ENCODE data around the gene CYS1. TPM values are rescaled to one million over a fixed set of nuclear protein-coding genes. Genes with fewer than 3 reads are reported as not detected.

The CYS1 gene
- total RNA-seq, 2 experiments from 2014 or later: 0.07 TPM; not detected in 1

DNA sequence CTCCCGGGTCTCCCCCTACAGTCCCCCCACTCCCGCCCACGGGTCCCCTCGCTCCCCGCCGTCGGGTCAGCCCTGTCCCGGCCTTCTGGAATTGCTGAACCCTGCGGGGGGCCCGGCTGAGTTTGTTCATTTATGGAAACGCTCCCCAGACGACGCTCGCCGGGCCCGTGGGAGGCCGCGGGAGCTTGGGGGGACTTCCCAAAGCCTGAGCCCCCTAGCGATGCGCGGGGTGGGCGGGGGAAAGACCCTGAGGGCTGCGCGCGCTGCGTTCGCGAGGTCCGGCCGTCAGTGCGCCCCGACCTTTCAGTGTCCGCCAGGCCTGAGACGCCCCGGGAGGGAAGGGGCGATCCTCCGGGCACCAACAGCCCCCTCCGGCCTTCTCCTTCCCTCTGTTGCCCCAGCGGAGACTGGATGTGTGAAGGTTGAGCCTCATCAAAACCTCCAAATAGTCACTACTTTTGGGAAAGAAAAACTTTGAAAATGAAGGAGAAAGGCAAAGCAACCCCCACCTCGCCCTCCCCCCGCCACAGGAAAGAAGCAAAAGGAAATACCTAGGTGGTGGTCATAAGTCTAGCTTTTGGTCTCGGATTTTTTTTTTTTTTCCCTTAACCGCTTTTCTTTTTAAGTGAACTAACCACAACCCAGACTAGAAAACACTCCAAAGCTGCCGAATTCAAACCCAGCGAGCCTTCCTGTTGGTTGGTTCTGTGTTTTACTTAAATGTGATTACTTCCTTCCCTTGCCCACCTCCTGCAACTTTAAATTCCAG is 509 bp upstream of the CYS1 start:
- H3K27me3 Mint-ChIP-seq: peaks cover 76% of the 10 kb centered on the region
- CTCF ChIA-PET: interaction anchor here (0.7 to 1.8 kb wide), 2 partner anchors 8 to 64 kb away, joined by 3 to 9 read pairs; no protein-coding TSS in a partner anchor
- no peaks in the 10 kb centered on the region for H3K9me3 Mint-ChIP-seq
- intact Hi-C loops (cut with micrococcal nuclease): no loop called here
- no peak overlapping the region for H3K27ac Mint-ChIP-seq
- peak overlapping the region; percentile 49 for H3K4me3 Mint-ChIP-seq
- POLR2A ChIA-PET: no interaction called here
- no peaks in the 10 kb centered on the region for H3K36me3 Mint-ChIP-seq
- DNase-seq: peak; percentile 35
- H3K4me1 Mint-ChIP-seq (ENCODE audit: low read depth): peaks cover 16% of the 10 kb centered on the region

DNA sequence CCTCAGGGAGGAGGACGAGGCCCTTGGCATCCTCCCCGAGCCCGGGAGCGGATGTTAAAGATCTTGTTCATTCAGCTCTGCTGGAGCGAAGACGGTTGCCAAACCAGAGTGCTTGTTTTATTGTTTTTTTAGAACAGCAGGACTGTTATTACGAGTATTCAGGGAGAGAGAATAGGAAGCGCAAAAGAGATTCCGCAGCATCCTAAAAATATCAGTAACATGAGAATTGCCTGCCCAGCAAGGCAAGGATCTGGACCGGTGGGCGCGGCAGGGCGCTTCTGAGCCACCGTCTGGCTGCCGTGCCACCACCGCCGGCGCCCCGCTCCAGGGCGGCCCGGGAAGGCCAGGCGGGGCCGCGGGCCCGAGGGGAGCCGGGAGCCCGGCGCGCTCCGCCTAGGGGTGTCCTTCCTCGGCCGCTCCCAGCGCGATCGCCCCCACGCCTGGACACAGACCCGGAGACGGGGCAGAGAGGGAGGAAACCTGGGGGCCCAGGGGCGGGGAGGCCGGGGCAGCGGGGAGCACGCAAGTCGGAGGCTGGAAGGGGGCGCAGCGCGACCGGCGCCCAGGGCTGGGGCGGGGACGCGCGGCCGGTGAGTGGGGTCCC is 843 bp downstream of the CYS1 start:
- H3K9me3 Mint-ChIP-seq: no peaks in the 10 kb centered on the region
- peak overlapping the region; percentile 60 for H3K4me3 Mint-ChIP-seq
- CTCF ChIA-PET: interaction anchor here (0.8 to 1.6 kb wide), 6 partner anchors 12 to 356 kb away, joined by 3 to 13 read pairs (median 5); no protein-coding TSS in a partner anchor
- no peaks in the 10 kb centered on the region for H3K36me3 Mint-ChIP-seq
- POLR2A ChIA-PET: no interaction called here
- no peak overlapping the region for H3K27ac Mint-ChIP-seq
- DNase-seq: no peak
- H3K27me3 Mint-ChIP-seq: peaks cover 71% of the 10 kb centered on the region
- H3K4me1 Mint-ChIP-seq (ENCODE audit: low read depth): peaks cover 14% of the 10 kb centered on the region
- intact Hi-C loops (cut with micrococcal nuclease): no loop called here

DNA sequence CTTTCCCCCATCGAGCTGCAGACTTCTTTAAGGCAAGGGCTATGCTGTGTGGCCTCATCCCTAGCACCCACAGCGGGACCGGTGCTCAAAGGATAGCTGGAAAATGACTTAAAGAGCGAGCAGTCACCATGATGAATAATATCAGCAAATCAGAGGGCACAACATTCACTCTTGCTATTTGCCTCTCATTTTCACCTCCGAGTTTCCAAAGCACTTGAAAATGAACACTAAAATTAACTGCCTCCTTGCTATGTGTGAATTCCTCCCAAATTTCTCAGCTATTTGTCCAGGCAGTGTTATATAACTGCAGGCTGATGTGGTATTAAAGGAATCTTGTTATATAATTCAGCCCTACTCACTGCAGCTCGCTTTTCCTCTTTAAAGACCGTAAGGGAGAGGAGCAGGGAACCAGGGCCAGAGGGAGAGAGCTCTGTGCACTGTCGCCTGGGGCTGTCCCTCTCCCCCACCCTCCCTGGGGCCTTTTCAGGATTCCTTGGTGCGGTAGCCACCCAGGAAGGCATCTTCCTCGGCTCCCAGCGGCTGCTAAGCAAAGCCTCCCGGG is 1.4 kb downstream of the CYS1 start:
- Mint-ChIP-seq H3K4me1 (ENCODE audit: low read depth) (peaks cover 13% of the 10 kb centered on the region), H3K36me3 (no peaks in the 10 kb centered on the region), H3K27me3 (peaks cover 72% of the 10 kb centered on the region), H3K4me3 (peak overlapping the region; percentile 2), H3K9me3 (no peaks in the 10 kb centered on the region), H3K27ac (no peak overlapping the region)
- POLR2A ChIA-PET: no interaction called here
- CTCF ChIA-PET: interaction anchor here (0.7 to 1.6 kb wide), 7 partner anchors 13 to 357 kb away, joined by 3 to 13 read pairs (median 4); no protein-coding TSS in a partner anchor
- DNase-seq: no peak
- intact Hi-C loops (cut with micrococcal nuclease): no loop called here

DNA sequence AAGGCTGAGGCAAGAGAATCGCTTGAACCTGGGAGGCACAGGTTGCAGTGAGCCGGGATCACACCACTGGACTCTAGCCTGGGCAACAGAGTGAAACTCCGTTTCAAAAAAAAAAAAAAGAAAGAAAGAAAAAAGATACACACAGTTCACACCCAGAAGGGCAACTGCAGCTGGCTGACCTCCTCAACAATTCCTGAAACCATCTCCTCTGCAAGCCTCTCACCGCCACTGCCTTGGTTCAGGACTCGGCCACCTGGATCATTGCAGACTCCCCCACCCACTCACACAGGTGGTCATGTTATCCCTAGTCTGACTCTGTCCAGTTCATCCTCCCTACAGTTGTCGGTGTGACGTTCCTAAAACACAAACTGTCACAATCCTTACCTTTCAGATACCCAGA is 2.2 kb downstream of the CYS1 start:
- no peaks in the 10 kb centered on the region for H3K36me3 Mint-ChIP-seq
- intact Hi-C loops (cut with micrococcal nuclease): no loop called here
- no peak for DNase-seq
- POLR2A ChIA-PET: no interaction called here
- H3K9me3 Mint-ChIP-seq: no peaks in the 10 kb centered on the region
- no peak overlapping the region for H3K27ac Mint-ChIP-seq
- peaks cover 67% of the 10 kb centered on the region for H3K27me3 Mint-ChIP-seq
- peaks cover 10% of the 10 kb centered on the region for H3K4me1 Mint-ChIP-seq (ENCODE audit: low read depth)
- CTCF ChIA-PET: interaction anchor here (0.8 to 3.7 kb wide), 2 partner anchors 19 to 330 kb away, joined by 3 to 26 read pairs; no protein-coding TSS in a partner anchor
- H3K4me3 Mint-ChIP-seq: no peak overlapping the region

DNA sequence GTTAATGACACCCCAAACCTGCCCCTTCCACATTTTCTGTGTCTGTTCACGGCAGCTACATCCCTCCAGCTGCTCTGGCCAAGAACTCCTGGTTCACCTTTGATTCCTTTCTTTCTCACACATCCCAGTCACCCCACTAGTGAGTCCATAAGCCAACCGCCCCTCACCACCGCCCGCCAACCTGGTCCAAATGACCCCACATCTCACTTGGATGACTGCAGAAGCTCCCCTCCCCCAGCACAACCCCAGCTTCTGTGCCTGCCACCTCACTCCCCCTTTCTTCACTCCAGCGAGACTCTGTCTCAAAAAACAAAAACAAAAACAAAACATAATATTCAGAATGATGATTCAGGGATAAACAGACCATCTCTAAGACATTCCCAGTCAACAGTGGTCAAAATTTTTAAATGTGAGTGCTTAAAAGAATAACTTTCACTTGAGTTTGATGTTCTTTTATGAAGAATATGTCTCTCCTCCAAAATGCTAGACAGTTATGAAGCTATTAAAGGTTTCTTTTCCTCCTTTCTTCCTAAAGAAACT is 3.2 kb downstream of the CYS1 start:
- DNase-seq: no peak
- Mint-ChIP-seq H3K27me3 (peaks cover 62% of the 10 kb centered on the region), H3K36me3 (no peaks in the 10 kb centered on the region), H3K9me3 (no peaks in the 10 kb centered on the region), H3K4me1 (ENCODE audit: low read depth) (peaks cover 13% of the 10 kb centered on the region), H3K4me3 (no peak overlapping the region), H3K27ac (no peak overlapping the region)
- ChIA-PET CTCF (interaction anchor here (0.9 to 3.7 kb wide), 5 partner anchors 20 to 358 kb away, joined by 3 to 26 read pairs (median 6); no protein-coding TSS in a partner anchor), POLR2A (no interaction called here)
- intact Hi-C loops (cut with micrococcal nuclease): no loop called here

DNA sequence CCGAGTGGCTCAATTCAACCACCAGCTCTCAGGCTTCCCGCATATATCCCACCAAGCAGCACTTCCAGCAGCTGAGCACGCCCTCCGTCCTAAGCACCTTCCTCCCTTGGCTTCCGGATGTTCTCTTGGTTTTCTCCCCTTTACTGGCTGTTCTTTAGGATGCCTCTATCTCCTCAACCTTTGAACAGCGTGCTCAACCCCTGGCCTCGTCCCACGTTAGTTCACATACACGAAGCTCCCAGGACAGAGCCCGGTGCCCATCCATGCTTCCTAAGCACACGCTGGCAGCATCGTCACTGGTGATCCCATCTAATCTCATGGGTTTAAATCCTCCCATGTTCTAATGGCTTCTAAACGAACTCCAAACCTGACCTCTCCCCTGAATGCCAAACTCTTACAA is 3.7 kb downstream of the CYS1 start:
- no peak for DNase-seq
- Mint-ChIP-seq H3K27ac (no peak overlapping the region), H3K4me3 (no peak overlapping the region), H3K9me3 (no peaks in the 10 kb centered on the region), H3K4me1 (ENCODE audit: low read depth) (peaks cover 13% of the 10 kb centered on the region), H3K36me3 (no peaks in the 10 kb centered on the region), H3K27me3 (peaks cover 58% of the 10 kb centered on the region)
- ChIA-PET POLR2A (no interaction called here), CTCF (interaction anchor here (0.8 to 3.7 kb wide), 6 partner anchors 9 to 359 kb away, joined by 3 to 26 read pairs (median 4); no protein-coding TSS in a partner anchor)
- intact Hi-C loops (cut with micrococcal nuclease): no loop called here

DNA sequence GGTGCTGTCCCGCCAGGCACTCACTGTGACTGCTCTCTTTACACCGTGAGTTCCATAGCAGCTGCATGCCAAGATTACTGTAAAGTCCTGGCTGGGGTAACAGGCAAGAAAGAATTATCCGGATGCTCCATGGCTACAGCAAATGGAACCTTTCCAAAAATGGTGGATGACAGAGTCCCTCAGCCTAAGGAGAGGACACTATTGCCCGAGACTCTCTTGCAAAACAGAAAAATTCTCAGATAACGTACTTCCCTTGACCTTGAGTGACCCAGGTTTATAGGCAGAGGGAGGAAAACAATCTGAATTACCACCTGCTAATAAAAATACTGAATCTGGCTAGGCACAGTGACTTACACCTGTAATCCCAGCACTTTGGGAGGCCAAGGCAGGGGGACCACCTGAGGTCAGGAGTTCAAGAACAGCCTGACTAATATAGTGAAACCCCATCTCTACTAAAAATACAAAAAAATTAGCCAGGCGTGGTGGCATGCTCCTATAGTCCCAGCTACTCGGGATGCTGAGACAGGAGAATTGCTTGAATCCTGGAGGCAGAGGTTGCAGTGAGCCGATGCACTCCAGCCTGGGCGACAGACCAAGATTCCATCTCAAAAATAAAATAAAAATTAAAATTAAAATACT is 4.5 kb downstream of the CYS1 start:
- H3K4me3 Mint-ChIP-seq: no peak overlapping the region
- H3K27me3 Mint-ChIP-seq: peaks cover 52% of the 10 kb centered on the region

DNA sequence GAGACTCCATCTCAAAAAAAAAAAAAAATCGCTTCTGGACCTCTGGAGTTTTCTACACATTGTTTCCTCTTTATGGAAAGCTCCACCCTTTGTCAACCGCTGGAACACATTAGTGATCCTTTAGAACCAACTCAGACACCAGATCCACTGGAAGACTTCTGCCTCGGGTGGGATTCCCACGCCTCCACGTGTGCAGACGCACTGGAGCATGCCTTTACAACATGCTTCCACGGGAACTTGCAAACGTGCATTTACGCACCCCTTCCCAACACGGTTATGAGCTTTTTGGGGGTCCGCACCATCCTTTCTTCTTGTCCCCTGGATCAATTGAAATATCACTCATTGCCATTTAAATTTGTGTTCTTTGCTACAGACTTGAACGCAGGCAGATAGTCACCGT is 5.1 kb downstream of the CYS1 start:
- no peaks in the 10 kb centered on the region for H3K36me3 Mint-ChIP-seq
- no peak overlapping the region for H3K4me3 Mint-ChIP-seq
- POLR2A ChIA-PET: interaction anchor here (0.6 kb wide), 1 partner anchor 225 kb away, joined by 4 read pairs; no protein-coding TSS in a partner anchor
- CTCF ChIA-PET: interaction anchor here (1.6 to 8.8 kb wide), 5 partner anchors 22 to 359 kb away, joined by 3 to 214 read pairs (median 26); no protein-coding TSS in a partner anchor
- peaks cover 51% of the 10 kb centered on the region for H3K27me3 Mint-ChIP-seq
- no peak for DNase-seq
- no peak overlapping the region for H3K27ac Mint-ChIP-seq
- intact Hi-C loops (cut with micrococcal nuclease): no loop called here
- H3K4me1 Mint-ChIP-seq (ENCODE audit: low read depth): peaks cover 7% of the 10 kb centered on the region
- no peaks in the 10 kb centered on the region for H3K9me3 Mint-ChIP-seq

More for the DNA sequence above, 4.5 kb downstream of the CYS1 start:
- CTCF ChIA-PET: interaction anchor here (0.8 to 8.8 kb wide), 6 partner anchors 10 to 359 kb away, joined by 3 to 214 read pairs (median 14); no protein-coding TSS in a partner anchor
- Mint-ChIP-seq H3K27ac (no peak overlapping the region), H3K4me1 (ENCODE audit: low read depth) (peaks cover 7% of the 10 kb centered on the region), H3K9me3 (no peaks in the 10 kb centered on the region), H3K36me3 (no peaks in the 10 kb centered on the region)
- POLR2A ChIA-PET: interaction anchor here (0.6 kb wide), 1 partner anchor 226 kb away, joined by 4 read pairs; no protein-coding TSS in a partner anchor
- intact Hi-C loops (cut with micrococcal nuclease): no loop called here
- no peak for DNase-seq

DNA sequence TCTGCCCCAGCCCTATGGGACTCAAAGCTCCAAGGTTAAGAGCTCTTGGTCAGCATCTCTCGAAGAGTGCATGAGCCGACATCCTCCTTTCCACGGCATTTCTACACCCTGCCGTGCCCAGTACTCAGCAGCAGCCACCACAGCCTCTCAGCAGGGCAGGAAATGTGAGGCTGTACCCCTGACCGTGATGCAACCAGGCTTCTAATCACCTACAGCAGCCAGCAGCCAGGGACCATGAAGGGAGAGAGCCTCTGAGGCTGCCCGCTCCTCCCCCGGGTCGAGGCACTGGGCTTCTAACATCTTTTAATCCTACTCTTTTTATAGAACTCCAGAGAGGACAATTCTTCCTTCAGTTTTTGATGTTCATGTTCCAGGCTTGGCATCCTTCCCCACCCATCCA is 6.5 kb downstream of the CYS1 start:
- CTCF ChIA-PET: interaction anchor here (0.7 to 8.8 kb wide), 24 partner anchors 9 to 586 kb away, joined by 3 to 214 read pairs (median 8); partner anchors contain the start of genes HPCAL1 and RRM2
- Mint-ChIP-seq H3K27ac (no peak overlapping the region), H3K9me3 (no peaks in the 10 kb centered on the region), H3K27me3 (peaks cover 45% of the 10 kb centered on the region), H3K36me3 (no peaks in the 10 kb centered on the region), H3K4me1 (ENCODE audit: low read depth) (peaks cover 4% of the 10 kb centered on the region), H3K4me3 (no peak overlapping the region)
- POLR2A ChIA-PET: interaction anchor here (0.5 kb wide), 1 partner anchor 330 kb away, joined by 3 read pairs; no protein-coding TSS in a partner anchor
- intact Hi-C loops (cut with micrococcal nuclease): no loop called here
- no peak for DNase-seq

DNA sequence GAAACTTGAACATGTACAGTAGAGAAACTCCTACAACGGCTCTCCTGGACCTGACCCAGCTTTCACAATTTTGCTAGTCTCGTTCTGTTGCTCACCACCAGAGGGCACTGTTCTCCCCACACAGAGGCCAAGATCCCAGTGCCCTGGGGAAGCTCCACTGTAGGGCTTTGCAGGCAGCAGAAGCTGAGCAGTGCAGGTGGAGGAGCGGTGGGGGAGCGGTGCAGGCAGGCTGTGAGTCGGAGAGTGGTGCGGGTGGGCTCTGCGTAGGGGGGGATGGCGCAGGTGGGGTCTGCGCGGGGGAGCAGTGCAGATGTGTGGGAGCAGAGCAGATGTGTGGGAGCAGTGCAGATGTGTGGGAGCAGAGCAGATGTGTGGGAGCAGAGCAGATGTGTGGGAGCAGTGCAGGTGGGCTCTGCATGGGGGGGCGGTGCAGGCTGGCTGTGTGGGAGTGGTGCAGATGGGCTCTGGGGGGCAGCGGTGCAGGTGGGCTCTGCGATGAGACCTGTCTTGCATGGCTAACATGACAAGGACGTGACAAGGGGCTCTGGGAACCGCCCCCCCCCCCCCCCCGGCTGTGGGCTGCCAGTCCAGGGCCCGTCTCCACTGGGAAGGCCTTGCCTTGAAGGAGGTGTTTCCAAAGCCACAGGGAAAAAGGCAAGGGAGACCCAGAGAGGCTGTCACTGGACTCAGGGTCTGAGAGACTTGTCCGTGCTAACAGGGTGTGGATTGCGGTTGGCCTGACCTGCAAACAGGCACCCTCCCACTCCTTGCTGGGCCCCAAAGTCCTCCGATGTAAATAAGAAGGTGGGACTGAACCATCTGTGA is 7.3 kb downstream of the CYS1 start:
- peaks cover 4% of the 10 kb centered on the region for H3K4me1 Mint-ChIP-seq (ENCODE audit: low read depth)
- ChIA-PET CTCF (interaction anchor here (0.6 to 8.8 kb wide), 71 partner anchors 8 to 702 kb away, joined by 3 to 214 read pairs (median 4); partner anchors contain the start of genes CYS1, HPCAL1, KLF11 and RRM2), POLR2A (interaction anchor here (0.5 to 1.3 kb wide), 4 partner anchors 62 to 376 kb away, joined by 3 to 6 read pairs (median 3); partner anchors contain the start of gene ODC1)
- DNase-seq: peak; percentile 86
- intact Hi-C loops (cut with micrococcal nuclease): loop anchor here (1.0 kb wide), 5 partner anchors 24 to 595 kb away; no protein-coding TSS in a partner anchor
- H3K27me3 Mint-ChIP-seq: peaks cover 37% of the 10 kb centered on the region
- no peaks in the 10 kb centered on the region for H3K36me3 Mint-ChIP-seq
- H3K27ac Mint-ChIP-seq: no peak overlapping the region
- no peak overlapping the region for H3K4me3 Mint-ChIP-seq
- peaks cover 4% of the 10 kb centered on the region for H3K9me3 Mint-ChIP-seq
